Spleen (tissue), 7 donors: ENCODE results near the gene PRR35.

ENCODE experiments used
- POLR2AphosphoS5 ChIP-seq, 3 donors: sonication (generic); formaldehyde crosslinking; IDR thresholded peaks; one replicate each; pipeline ENCODE4 v1.5.1; 2017; ENCODE audit warnings: antibody characterized with exemption in 3 of 3
- TF ChIP-seq, protein P1 (sequence below), 11 experiments: fragments of 200-600 bp in 7 of 11; fragments of 450-650 bp in 4 of 11; sonication (generic) in 4 of 11; IDR thresholded peaks in 8 of 11; conservative IDR thresholded peaks in 3 of 11; 1 replicate in 7 of 11; 2 replicates in 4 of 11; pipeline versions ENCODE4 v1.4.0 to v1.8.0; 2016 to 2021; ENCODE audit warnings: antibody characterized with exemption in 11 of 11, inconsistent platforms in 4 of 11, mild to moderate bottlenecking in 1 of 11
- donor health status: DM: no; HTN: no; CAD: no; lungs with moderate emphysema.
- donor health status: DM: no; HTN: no; CAD: no.
- donor health status: DM: no; HTN: no; CAD: no.

DNA sequence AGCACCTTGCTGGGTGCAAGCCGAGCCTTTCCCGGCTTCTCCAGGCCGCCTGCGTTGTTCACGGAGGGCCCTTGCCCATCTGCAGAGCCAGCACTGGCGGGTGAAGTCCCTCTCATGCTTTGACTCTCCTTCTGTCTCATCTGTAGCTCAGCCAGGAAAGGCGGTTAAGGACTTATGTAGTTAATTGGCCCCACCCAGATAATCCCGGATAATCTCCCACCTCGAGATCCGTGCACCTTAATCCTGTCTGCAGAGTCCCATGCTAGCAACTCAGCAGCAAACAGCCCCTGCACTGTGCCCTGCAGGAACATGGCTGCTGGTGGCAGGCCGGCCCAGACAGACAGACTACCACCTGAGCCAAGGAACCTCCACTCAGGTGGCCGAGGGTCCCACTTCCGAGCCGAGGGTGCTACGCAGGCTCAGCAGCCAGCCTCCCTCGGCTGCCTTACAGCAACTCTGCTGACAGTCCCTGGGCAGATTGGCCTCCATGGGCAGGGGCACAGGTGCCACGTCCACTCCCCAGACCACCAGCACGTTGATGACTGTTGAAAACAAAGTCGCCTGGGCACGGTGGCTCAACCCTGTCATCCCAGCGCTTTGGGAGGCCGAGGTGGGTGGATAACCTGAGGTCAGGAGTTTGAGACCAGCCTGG lies 46.6 kb downstream of the PRR35 start:
- TF ChIP-seq, protein P1, sequence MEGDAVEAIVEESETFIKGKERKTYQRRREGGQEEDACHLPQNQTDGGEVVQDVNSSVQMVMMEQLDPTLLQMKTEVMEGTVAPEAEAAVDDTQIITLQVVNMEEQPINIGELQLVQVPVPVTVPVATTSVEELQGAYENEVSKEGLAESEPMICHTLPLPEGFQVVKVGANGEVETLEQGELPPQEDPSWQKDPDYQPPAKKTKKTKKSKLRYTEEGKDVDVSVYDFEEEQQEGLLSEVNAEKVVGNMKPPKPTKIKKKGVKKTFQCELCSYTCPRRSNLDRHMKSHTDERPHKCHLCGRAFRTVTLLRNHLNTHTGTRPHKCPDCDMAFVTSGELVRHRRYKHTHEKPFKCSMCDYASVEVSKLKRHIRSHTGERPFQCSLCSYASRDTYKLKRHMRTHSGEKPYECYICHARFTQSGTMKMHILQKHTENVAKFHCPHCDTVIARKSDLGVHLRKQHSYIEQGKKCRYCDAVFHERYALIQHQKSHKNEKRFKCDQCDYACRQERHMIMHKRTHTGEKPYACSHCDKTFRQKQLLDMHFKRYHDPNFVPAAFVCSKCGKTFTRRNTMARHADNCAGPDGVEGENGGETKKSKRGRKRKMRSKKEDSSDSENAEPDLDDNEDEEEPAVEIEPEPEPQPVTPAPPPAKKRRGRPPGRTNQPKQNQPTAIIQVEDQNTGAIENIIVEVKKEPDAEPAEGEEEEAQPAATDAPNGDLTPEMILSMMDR (IDR thresholded peaks at IDR 0.05 in 8 of 11, conservative IDR thresholded peaks at IDR 0.05 in 3 of 11) = no peak
- TF ChIP-seq POLR2AphosphoS5 (IDR thresholded peaks at IDR 0.05) = no peak
